Measurements from ENCODE around the gene SPAG17. TPM values are rescaled to one million over a fixed set of nuclear protein-coding genes. Genes with fewer than 3 reads are reported as not detected.

SPAG17 gene
- total RNA-seq, 2 donors from 2014 or later = 1.6 TPM; not detected in 1

DNA sequence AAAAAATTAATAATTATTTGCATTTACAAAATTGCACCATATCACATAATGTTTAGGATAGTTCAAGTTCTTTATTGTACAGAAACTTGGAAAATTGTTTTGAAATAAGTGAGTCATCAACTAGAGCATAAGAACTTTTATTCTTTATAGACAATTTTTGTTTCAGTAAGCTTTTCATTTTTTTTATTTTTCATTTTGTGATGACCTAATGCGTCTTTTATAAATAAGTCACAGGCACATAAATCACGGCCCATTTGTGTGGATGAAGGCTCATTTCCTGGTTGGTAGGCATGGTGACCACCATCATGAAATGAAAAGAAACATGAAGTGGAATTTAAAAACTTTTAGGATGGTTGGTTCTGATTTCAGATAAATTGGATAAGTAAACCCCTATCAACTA is 39.3 kb downstream of the SPAG17 start:
- Histone ChIP-seq H3K36me3 (replicated peaks in 1 of 2; ENCODE audit: insufficient read depth in 1 of 2, low read depth in 2 of 2) (no peaks in the 10 kb centered on the region), H3K27ac (no peak overlapping the region), H3K4me3 (no peak overlapping the region), H3K4me1 (no peaks in the 10 kb centered on the region), H3K27me3 (no peaks in the 10 kb centered on the region), H3K9me3 (no peaks in the 10 kb centered on the region)
- ATAC-seq (no peak), DNase-seq (no peak)
- intact Hi-C loops (cut with DNase I) = loop anchor here (10.0 kb wide), 1 partner anchor 71 kb away; no protein-coding TSS in a partner anchor
- 95 to 99% methylated on average over 2 of the region's 2 CpGs for WGBS, 2 donors
- TF ChIP-seq, protein P1, sequence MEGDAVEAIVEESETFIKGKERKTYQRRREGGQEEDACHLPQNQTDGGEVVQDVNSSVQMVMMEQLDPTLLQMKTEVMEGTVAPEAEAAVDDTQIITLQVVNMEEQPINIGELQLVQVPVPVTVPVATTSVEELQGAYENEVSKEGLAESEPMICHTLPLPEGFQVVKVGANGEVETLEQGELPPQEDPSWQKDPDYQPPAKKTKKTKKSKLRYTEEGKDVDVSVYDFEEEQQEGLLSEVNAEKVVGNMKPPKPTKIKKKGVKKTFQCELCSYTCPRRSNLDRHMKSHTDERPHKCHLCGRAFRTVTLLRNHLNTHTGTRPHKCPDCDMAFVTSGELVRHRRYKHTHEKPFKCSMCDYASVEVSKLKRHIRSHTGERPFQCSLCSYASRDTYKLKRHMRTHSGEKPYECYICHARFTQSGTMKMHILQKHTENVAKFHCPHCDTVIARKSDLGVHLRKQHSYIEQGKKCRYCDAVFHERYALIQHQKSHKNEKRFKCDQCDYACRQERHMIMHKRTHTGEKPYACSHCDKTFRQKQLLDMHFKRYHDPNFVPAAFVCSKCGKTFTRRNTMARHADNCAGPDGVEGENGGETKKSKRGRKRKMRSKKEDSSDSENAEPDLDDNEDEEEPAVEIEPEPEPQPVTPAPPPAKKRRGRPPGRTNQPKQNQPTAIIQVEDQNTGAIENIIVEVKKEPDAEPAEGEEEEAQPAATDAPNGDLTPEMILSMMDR (IDR thresholded peaks at IDR 0.05) = no peak
- TF ChIP-seq POLR2A (IDR thresholded peaks at IDR 0.05) = no peak

DNA sequence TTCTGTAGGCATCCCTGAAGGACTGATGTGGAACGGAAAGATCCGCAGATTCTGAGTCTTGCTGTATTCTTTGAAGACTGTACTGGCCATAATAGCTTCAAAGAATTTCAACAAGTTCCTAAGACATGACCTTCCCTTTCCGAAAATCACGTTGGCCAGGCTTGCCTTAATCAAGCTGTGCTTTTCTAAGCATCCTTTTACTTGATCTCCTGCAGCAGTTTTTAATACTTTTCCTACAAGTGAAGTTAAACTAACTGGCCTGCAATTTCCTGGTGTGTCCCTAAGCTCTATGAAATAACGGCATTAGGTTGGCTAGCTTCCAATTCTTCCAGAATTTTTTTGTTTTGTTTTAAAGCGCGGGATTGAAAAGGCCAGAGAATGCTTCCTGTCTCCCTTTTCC is 40.3 kb downstream of the SPAG17 start:
- intact Hi-C loops (cut with DNase I) = loop anchor here (10.0 kb wide), 1 partner anchor 70 kb away; no protein-coding TSS in a partner anchor

DNA sequence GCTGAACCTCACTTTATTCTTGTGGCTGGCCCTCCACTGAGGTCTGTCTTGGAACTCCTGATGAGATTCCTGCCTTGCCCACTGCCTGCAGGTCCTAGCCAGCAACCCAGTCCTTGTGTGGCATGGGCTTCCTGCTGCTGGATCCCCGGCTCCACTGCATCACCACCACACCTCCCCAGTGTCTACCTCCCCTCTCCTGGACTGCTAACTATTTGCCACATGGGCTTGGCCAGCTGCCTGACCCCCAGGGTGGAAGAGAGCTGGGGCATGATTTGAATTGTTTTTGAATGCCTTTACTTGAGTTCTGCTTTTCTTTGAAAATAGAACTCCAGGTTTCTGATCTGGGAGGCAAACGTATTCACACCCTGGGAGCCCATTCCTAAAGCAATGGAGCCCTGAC is 41.2 kb downstream of the SPAG17 start:
- no peak overlapping the region for H3K4me3 ChIP-seq
- no peaks in the 10 kb centered on the region for H3K27me3 ChIP-seq
- H3K27ac ChIP-seq = peak overlapping the region in 2 of 4 donors; percentile 6 to 16
- no peaks in the 10 kb centered on the region for H3K9me3 ChIP-seq
- ATAC-seq = peak; percentile 79
- peak; percentile 12 to 46 (median 32) for DNase-seq
- H3K4me1 ChIP-seq = no peaks in the 10 kb centered on the region
- intact Hi-C loops (cut with DNase I) = loop anchor here (10.0 kb wide), 1 partner anchor 69 kb away; no protein-coding TSS in a partner anchor
- WGBS, 2 donors = 69 to 70% methylated on average over 2 of the region's 2 CpGs
- H3K36me3 ChIP-seq (replicated peaks in 1 of 2; ENCODE audit: insufficient read depth in 1 of 2, low read depth in 2 of 2) = no peaks in the 10 kb centered on the region
- TF ChIP-seq POLR2A (IDR thresholded peaks at IDR 0.05) = peak in 1 of 3 donors; percentile 18
- TF ChIP-seq, protein P1 (IDR thresholded peaks at IDR 0.05) = no peak

More for the DNA sequence above, 40.3 kb downstream of the SPAG17 start:
- H3K36me3 ChIP-seq (replicated peaks in 1 of 2; ENCODE audit: insufficient read depth in 1 of 2, low read depth in 2 of 2) = no peaks in the 10 kb centered on the region
- no peaks in the 10 kb centered on the region for H3K27me3 ChIP-seq
- no peaks in the 10 kb centered on the region for H3K9me3 ChIP-seq
- no peak overlapping the region for H3K27ac ChIP-seq
- no peak for ATAC-seq
- TF ChIP-seq POLR2A (IDR thresholded peaks at IDR 0.05) = no peak
- TF ChIP-seq, protein P1 (IDR thresholded peaks at IDR 0.05) = no peak
- 76 to 82% methylated on average over 7 of the region's 7 CpGs for WGBS, 2 donors
- no peaks in the 10 kb centered on the region for H3K4me1 ChIP-seq
- no peak overlapping the region for H3K4me3 ChIP-seq
- DNase-seq = no peak

DNA sequence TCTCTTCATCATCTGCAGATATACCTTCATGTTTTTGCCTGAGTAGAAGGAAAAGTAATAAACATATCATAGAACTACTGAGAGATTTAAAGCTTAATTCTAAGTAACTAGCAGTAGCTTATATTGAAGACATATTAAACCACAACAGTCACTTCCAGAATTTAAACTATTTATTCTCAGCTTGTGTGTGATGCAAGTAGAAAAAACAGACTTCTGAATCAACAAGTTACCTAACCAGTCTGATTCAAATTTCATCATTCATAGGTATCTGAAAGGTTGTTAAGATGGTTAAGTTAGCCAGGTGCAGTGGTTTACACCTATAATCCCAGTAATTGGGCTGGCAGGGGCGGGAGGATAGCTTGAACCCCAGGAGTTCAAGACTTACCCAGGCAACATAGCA is 41.9 kb downstream of the SPAG17 start:
- no peak for ATAC-seq
- TF ChIP-seq, protein P1 (IDR thresholded peaks at IDR 0.05) = no peak
- no peak for TF ChIP-seq POLR2A (IDR thresholded peaks at IDR 0.05)
- no peaks in the 10 kb centered on the region for H3K36me3 ChIP-seq (replicated peaks in 1 of 2; ENCODE audit: insufficient read depth in 1 of 2, low read depth in 2 of 2)
- H3K27me3 ChIP-seq = no peaks in the 10 kb centered on the region
- 82 to 87% methylated on average over 1 of the region's 1 CpG for WGBS, 2 donors
- intact Hi-C loops (cut with DNase I) = loop anchor here (10.0 kb wide), 1 partner anchor 68 kb away; no protein-coding TSS in a partner anchor
- no peak overlapping the region for H3K4me3 ChIP-seq
- H3K4me1 ChIP-seq = no peaks in the 10 kb centered on the region
- no peak overlapping the region for H3K27ac ChIP-seq
- no peak for DNase-seq
- no peaks in the 10 kb centered on the region for H3K9me3 ChIP-seq

DNA sequence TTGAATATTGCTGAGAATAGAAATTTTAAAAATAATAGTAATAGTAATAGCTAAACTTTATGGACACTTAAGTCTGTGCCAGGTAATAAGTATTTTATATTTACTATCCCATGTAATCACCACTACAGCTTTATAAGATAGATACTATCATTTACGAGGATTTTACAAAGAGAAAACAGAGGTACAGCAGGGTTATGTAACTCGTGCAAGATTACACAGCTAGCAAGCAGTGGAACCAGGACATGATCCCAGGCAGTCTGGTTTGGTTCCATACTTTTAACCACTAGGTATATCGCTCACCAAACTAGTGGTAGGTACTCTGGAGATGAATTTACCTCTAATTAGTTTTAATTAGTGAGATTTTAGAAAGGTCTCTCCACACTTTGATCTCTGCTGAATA is 42.5 kb downstream of the SPAG17 start:
- TF ChIP-seq, protein P1 (IDR thresholded peaks at IDR 0.05) = no peak
- TF ChIP-seq POLR2A (IDR thresholded peaks at IDR 0.05) = no peak
- ATAC-seq (no peak), DNase-seq (no peak)
- intact Hi-C loops (cut with DNase I) = loop anchor here (10.0 kb wide), 1 partner anchor 68 kb away; no protein-coding TSS in a partner anchor
- no peak overlapping the region for H3K4me3 ChIP-seq
- H3K27ac ChIP-seq = no peak overlapping the region
- 54 to 55% methylated on average over 3 of the region's 3 CpGs for WGBS, 2 donors
- no peaks in the 10 kb centered on the region for H3K27me3 ChIP-seq
- H3K4me1 ChIP-seq = no peaks in the 10 kb centered on the region
- H3K9me3 ChIP-seq = no peaks in the 10 kb centered on the region
- no peaks in the 10 kb centered on the region for H3K36me3 ChIP-seq (replicated peaks in 1 of 2; ENCODE audit: insufficient read depth in 1 of 2, low read depth in 2 of 2)

All from body of pancreas (tissue), 4 donors.